ENCODE measurements around the gene EI24.
"Not testable (repeated sequence)": the region's sequence is repeated elsewhere in the genome, so short reads cannot be mapped to it uniquely, and the experiment has no call there.

DNA sequence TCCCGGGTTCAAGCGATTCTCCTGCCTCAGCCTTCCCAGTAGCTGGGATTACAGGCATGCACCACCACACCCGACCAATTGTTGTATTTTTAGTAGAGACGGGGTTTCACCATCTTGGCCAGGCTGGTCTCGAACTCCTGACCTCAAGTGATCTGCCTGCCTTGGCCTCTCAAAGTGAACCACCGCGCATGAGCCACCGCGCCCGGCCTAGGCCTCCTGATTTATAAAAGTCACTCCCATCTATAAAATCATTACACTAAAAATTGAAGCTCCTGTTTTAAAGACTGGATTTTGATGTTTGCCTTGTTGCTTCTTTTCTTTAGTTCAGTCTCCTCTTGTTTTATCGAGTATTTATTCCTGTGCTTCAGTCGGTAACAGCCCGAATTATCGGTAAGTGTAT lies 7.9 kb downstream of the EI24 start:
- TF ChIP-seq, protein P1, sequence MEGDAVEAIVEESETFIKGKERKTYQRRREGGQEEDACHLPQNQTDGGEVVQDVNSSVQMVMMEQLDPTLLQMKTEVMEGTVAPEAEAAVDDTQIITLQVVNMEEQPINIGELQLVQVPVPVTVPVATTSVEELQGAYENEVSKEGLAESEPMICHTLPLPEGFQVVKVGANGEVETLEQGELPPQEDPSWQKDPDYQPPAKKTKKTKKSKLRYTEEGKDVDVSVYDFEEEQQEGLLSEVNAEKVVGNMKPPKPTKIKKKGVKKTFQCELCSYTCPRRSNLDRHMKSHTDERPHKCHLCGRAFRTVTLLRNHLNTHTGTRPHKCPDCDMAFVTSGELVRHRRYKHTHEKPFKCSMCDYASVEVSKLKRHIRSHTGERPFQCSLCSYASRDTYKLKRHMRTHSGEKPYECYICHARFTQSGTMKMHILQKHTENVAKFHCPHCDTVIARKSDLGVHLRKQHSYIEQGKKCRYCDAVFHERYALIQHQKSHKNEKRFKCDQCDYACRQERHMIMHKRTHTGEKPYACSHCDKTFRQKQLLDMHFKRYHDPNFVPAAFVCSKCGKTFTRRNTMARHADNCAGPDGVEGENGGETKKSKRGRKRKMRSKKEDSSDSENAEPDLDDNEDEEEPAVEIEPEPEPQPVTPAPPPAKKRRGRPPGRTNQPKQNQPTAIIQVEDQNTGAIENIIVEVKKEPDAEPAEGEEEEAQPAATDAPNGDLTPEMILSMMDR (IDR thresholded peaks at IDR 0.05), result not testable (repeated sequence)
- TF ChIP-seq EZH2 (IDR thresholded peaks at IDR 0.05; ENCODE audit: borderline replicate concordance, insufficient read depth, low read depth, low read length, poor library complexity, severe bottlenecking), result not testable (repeated sequence)
